NCI-H128 (cell line): Measurements from ENCODE around the gene ARPIN.

ENCODE experiments used
- DNase-seq: peaks from one replicate; lab custom pipeline; 2025; ENCODE audit not compliant: unreplicated experiment; lab: John Stamatoyannopoulos, UW

The ARPIN gene

GRCh38 chr15:89845305-89845893 lies 67.4 kb downstream of the ARPIN start:
- DNase-seq = no peak
